Chondrocyte (in vitro differentiated cells): ENCODE data around the gene TM4SF20. TPM values are rescaled to one million over a fixed set of nuclear protein-coding genes. Genes with fewer than 3 reads are reported as not detected.

Experiments used
- DNase-seq: peaks from one replicate; pipeline ENCODE4 v3.0.0; 2021; ENCODE audit warnings: mixed read lengths, low spot score
- H3K27ac Mint-ChIP-seq: one replicate; pipeline ENCODE4 v1.8.0; 2021; ENCODE audit warnings: mild to moderate bottlenecking, moderate library complexity, mixed read lengths; ENCODE audit not compliant: unreplicated experiment
- H3K27me3 Mint-ChIP-seq: 2 replicates; pipeline ENCODE4 v1.8.0; 2021; ENCODE audit warnings: low read depth, mixed read lengths
- H3K36me3 Mint-ChIP-seq: 2 replicates; pipeline ENCODE4 v1.8.0; 2021; ENCODE audit warnings: low read depth, mixed read lengths
- H3K4me1 Mint-ChIP-seq: 2 replicates; pipeline ENCODE4 v1.8.0; 2021; ENCODE audit warnings: low read depth, mild to moderate bottlenecking, mixed read lengths
- H3K4me3 Mint-ChIP-seq: one replicate; pipeline ENCODE4 v1.8.0; 2021; ENCODE audit warnings: mild to moderate bottlenecking, moderate library complexity, mixed read lengths; ENCODE audit not compliant: unreplicated experiment
- H3K9me3 Mint-ChIP-seq: 2 replicates; pipeline ENCODE4 v1.8.0; 2021; ENCODE audit warnings: low read depth, mixed read lengths
- CTCF ChIP-seq: fragments of 200-600 bp; sonication (generic); IDR thresholded peaks from 2 replicates; pipeline ENCODE4 v1.5.0; 2021; ENCODE audit warnings: antibody characterized with exemption, mild to moderate bottlenecking, moderate library complexity
- total RNA-seq: library from RNA; stranded (reverse); gene quantifications from 3 replicates; pipeline ENCODE4 v1.2.1, GENCODE V29; 2021

Gene TM4SF20
- total RNA-seq, 1 donor from 2014 or later = not detected

GRCh38 chr2:227378371-227378782 lies 729 bp downstream of the TM4SF20 start:
- Mint-ChIP-seq H3K27me3 (peaks cover under 1% of the 10 kb centered on the region), H3K4me1 (peaks cover 12% of the 10 kb centered on the region), H3K4me3 (no peak overlapping the region), H3K36me3 (no peaks in the 10 kb centered on the region), H3K9me3 (peaks cover 2% of the 10 kb centered on the region), H3K27ac (no peak overlapping the region)
- no peak for DNase-seq
- no peak for TF ChIP-seq CTCF

DNA sequence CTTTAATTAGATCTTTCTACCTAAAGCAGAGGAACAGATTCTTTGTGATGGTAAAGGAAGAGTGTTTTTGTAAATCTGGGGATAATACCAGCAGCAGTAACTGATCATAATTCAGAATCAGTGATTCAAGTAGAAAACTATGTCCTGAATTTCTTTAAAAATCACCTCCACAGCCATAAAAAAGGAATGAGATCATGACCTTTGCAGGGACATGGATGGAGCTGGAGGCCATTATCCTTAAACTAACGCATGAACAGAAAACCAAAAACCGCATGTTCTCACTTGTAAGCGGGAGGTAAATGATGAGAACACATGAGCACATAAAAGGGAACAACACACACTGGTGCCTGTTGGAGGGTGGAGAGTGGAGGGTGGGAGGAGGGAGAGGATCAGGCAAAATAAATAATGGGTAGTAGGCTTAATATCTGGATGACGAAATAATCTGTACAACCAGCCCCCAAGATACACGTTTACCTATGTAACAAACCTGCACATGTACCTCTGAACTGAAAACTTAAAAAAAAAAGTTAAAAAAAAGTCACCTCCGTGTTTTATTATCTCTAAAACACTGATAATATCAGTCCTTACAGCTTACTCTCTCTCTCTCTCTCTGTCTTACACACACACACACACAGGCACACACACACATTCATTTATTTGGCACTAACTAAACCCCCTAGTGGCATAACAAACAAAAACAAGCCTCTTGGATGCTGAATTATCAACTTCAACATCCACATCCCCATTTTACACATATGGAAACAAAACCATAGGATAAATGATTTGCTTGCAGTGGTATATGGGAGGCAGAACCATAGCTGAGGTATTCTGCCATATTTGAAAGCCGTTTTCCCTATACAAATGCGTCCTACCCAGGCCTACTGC lies 1.4 kb downstream of the TM4SF20 start:
- peaks cover 12% of the 10 kb centered on the region for H3K4me1 Mint-ChIP-seq

DNA sequence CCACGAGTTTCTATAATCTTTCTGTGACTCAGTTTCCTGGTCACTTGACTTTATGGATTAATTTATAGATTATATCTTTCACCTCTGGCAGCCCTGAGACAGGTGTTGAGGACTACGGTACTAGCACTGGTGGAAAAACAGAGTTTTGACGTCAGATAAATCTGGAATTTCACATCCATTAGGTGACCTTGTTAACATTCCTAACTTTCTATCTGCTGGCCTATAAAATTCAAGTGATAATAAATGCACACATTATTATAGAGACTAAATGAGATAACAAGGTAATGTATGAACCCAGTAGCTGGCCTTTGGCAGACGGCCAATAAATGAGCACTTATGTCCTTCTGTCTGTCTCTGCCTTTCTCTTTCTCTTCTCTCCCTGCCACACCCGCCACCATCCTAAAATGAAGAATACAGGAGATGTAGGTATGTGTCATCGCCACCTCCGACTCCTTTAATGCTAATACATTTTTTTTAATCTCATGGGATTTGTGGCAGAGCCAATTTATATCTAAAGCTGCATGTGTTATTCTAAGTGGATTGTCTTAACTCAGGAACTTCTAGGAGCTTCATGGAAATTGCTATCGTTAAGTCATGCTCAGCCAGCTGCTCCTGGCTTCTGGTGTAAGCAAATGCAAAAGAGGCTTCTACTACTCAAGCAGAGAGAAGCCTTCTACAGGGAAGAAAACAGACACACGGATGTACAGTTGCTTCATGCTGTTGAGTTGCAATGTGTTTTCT lies 2.3 kb downstream of the TM4SF20 start:
- no peak overlapping the region for H3K4me3 Mint-ChIP-seq
- no peaks in the 10 kb centered on the region for H3K27me3 Mint-ChIP-seq
- peaks cover 12% of the 10 kb centered on the region for H3K4me1 Mint-ChIP-seq
- no peaks in the 10 kb centered on the region for H3K36me3 Mint-ChIP-seq
- peaks cover 2% of the 10 kb centered on the region for H3K9me3 Mint-ChIP-seq
- H3K27ac Mint-ChIP-seq = no peak overlapping the region
- no peak for TF ChIP-seq CTCF
- no peak for DNase-seq

More for the DNA sequence above, 1.4 kb downstream of the TM4SF20 start:
- Mint-ChIP-seq H3K9me3 (peaks cover 2% of the 10 kb centered on the region), H3K4me3 (no peak overlapping the region), H3K27ac (no peak overlapping the region), H3K36me3 (no peaks in the 10 kb centered on the region), H3K27me3 (no peaks in the 10 kb centered on the region)
- no peak for DNase-seq
- peak; percentile 9 for TF ChIP-seq CTCF

DNA sequence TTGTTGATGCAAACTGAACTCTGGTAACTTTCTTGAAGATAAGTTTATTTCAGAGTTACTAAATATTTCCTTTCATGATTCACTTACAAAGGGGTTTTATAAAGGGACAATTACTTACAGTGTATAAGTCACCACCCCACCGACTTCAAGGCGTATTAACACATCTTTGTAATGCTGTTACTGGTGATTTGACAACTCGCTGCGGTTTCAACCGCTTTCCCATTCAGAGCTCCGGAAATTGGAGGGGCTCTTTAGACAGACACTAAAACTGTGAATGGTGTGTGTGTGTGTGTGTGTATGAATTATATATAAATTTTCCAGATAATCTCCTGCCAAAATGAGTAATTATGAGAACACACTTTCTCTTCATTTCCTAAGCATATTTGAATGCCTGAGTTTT lies 4.9 kb downstream of the TM4SF20 start:
- Mint-ChIP-seq H3K27me3 (no peaks in the 10 kb centered on the region), H3K4me3 (no peak overlapping the region)

More for the DNA sequence above, 4.9 kb downstream of the TM4SF20 start:
- DNase-seq = no peak
- peaks cover 20% of the 10 kb centered on the region for H3K4me1 Mint-ChIP-seq
- no peak for TF ChIP-seq CTCF
- no peak overlapping the region for H3K27ac Mint-ChIP-seq
- no peaks in the 10 kb centered on the region for H3K36me3 Mint-ChIP-seq
- no peaks in the 10 kb centered on the region for H3K9me3 Mint-ChIP-seq
